OCI-LY1 (cell line): ENCODE measurements around the gene RMI2.

Source experiments
- H2AFZ ChIP-seq: fragments of 200-600 bp; sonication (generic), shearing (Covaris generic); 2 replicates; pipeline ENCODE4 v1.6.0; 2014; ENCODE audit warnings: antibody characterized with exemption, mild to moderate bottlenecking, low read length
- H3F3A ChIP-seq: fragments of 200-600 bp; sonication (generic), shearing (Covaris generic); 2 replicates; pipeline ENCODE4 v1.6.0; 2014; ENCODE audit warnings: mild to moderate bottlenecking, antibody characterized with exemption, low read length, moderate library complexity; ENCODE audit not compliant: insufficient read depth
- H3K27ac ChIP-seq: fragments of 200-600 bp; sonication (generic); 2 replicates; pipeline ENCODE4 v1.5.1; 2014; ENCODE audit warnings: low read length, mixed run types, mild to moderate bottlenecking, low read depth; ENCODE audit not compliant: poor library complexity, severe bottlenecking
- H3K27me3 ChIP-seq: fragments of 200-600 bp; sonication (generic); 2 replicates; pipeline ENCODE4 v1.6.0; 2014; ENCODE audit warnings: antibody characterized with exemption, mild to moderate bottlenecking, low read length, moderate library complexity; ENCODE audit not compliant: insufficient read depth
- H3K36me3 ChIP-seq: fragments of 200-600 bp; sonication (generic); 2 replicates; pipeline ENCODE4 v1.6.1; 2014; ENCODE audit warnings: mild to moderate bottlenecking, antibody characterized with exemption, low read length, moderate library complexity, mixed read lengths; ENCODE audit not compliant: insufficient read depth
- H3K4me1 ChIP-seq: fragments of 200-600 bp; sonication (generic); 2 replicates; pipeline ENCODE4 v1.5.1; 2014; ENCODE audit warnings: mild to moderate bottlenecking, low read length, moderate library complexity; ENCODE audit not compliant: insufficient read depth, severe bottlenecking
- H3K4me2 ChIP-seq: fragments of 200-600 bp; sonication (generic), shearing (Covaris generic); 2 replicates; pipeline ENCODE4 v1.6.1; 2014; ENCODE audit warnings: low read length
- H3K4me3 ChIP-seq: fragments of 200-600 bp; sonication (generic); 2 replicates; pipeline ENCODE4 v1.5.1; 2014; ENCODE audit warnings: low read length, low read depth, mild to moderate bottlenecking, mixed read lengths; ENCODE audit not compliant: poor library complexity, severe bottlenecking
- H3K79me2 ChIP-seq: fragments of 200-600 bp; shearing (Covaris generic); 2 replicates; pipeline ENCODE4 v1.6.1; 2016; ENCODE audit warnings: mixed run types, low read length, mixed read lengths; ENCODE audit not compliant: insufficient read depth
- H3K9ac ChIP-seq: fragments of 200-600 bp; sonication (generic), shearing (Covaris generic); 2 replicates; pipeline ENCODE4 v1.6.1; 2014; ENCODE audit warnings: mild to moderate bottlenecking, low read length, mixed read lengths
- H3K9me2 ChIP-seq: fragments of 200-600 bp; sonication (generic), shearing (Covaris generic); 2 replicates; pipeline ENCODE4 v1.6.1; 2014; ENCODE audit warnings: low read depth, mild to moderate bottlenecking, low read length, mixed read lengths
- H3K9me3 ChIP-seq: fragments of 200-600 bp; shearing (Covaris generic); 2 replicates; pipeline ENCODE4 v1.6.1; 2014; ENCODE audit warnings: low read length, mixed read lengths
- H4K20me1 ChIP-seq: fragments of 200-600 bp; sonication (generic), shearing (Covaris generic); 2 replicates; pipeline ENCODE4 v1.6.0; 2016; ENCODE audit warnings: mild to moderate bottlenecking, low read length; ENCODE audit not compliant: insufficient read depth
- CTCF ChIP-seq: fragments of 200-600 bp; sonication (generic), shearing (Covaris generic); IDR thresholded peaks from 2 replicates; pipeline ENCODE4 v1.5.1; 2017; ENCODE audit warnings: mild to moderate bottlenecking, antibody characterized with exemption, low read length, moderate library complexity, mixed read lengths
- EZH2 ChIP-seq: fragments of 200-600 bp; sonication (generic), shearing (Covaris generic); IDR thresholded peaks from 2 replicates; pipeline ENCODE4 v1.8.0; 2017; ENCODE audit warnings: borderline replicate concordance, mixed run types, mild to moderate bottlenecking, antibody characterized with exemption, low read length, moderate library complexity, mixed read lengths

The RMI2 gene

GRCh38 chr16:11306997-11307638 is 38.1 kb upstream of the RMI2 start:
- Histone ChIP-seq H3K9me3 (peaks cover 12% of the 10 kb centered on the region; the same call in 1 of the 2 replicates), H3F3A (no peaks in the 10 kb centered on the region), H2AFZ (no peak overlapping the region), H4K20me1 (no peaks in the 10 kb centered on the region), H3K9ac (no peak overlapping the region), H3K4me1 (peaks cover 53% of the 10 kb centered on the region), H3K79me2 (no peaks in the 10 kb centered on the region), H3K36me3 (no peaks in the 10 kb centered on the region), H3K27me3 (no peaks in the 10 kb centered on the region), H3K27ac (no peak overlapping the region), H3K4me3 (no peak overlapping the region), H3K9me2 (no peaks in the 10 kb centered on the region), H3K4me2 (no peak overlapping the region)
- TF ChIP-seq CTCF (no peak), EZH2 (no peak)

- H3K9me3 ChIP-seq: peaks cover 12% of the 10 kb centered on the region; the same call in 1 of the 2 replicates
- H3K36me3 ChIP-seq: no peaks in the 10 kb centered on the region
- no peaks in the 10 kb centered on the region for H3K27me3 ChIP-seq
- no peak overlapping the region for H3K4me2 ChIP-seq
- H3K9me2 ChIP-seq: no peaks in the 10 kb centered on the region
- no peak overlapping the region for H3K4me3 ChIP-seq
- TF ChIP-seq EZH2 (no peak), CTCF (no peak)
- H3F3A ChIP-seq: no peaks in the 10 kb centered on the region
- no peak overlapping the region for H2AFZ ChIP-seq
- peak overlapping the region; percentile 94 for H3K27ac ChIP-seq
- H3K79me2 ChIP-seq: no peaks in the 10 kb centered on the region
- H3K4me1 ChIP-seq: peaks cover 60% of the 10 kb centered on the region
- no peak overlapping the region for H3K9ac ChIP-seq
- H4K20me1 ChIP-seq: no peaks in the 10 kb centered on the region
Measured at GRCh38 chr16:11307639-11308492, 37.4 kb upstream of the RMI2 start.

- H2AFZ ChIP-seq: no peak overlapping the region
- H3K4me1 ChIP-seq: peaks cover 60% of the 10 kb centered on the region
- H3F3A ChIP-seq: no peaks in the 10 kb centered on the region
- H3K79me2 ChIP-seq: no peaks in the 10 kb centered on the region
- no peaks in the 10 kb centered on the region for H4K20me1 ChIP-seq
- no peak overlapping the region for H3K4me2 ChIP-seq
- TF ChIP-seq CTCF (no peak), EZH2 (no peak)
- H3K9ac ChIP-seq: no peak overlapping the region
- no peaks in the 10 kb centered on the region for H3K9me2 ChIP-seq
- H3K36me3 ChIP-seq: no peaks in the 10 kb centered on the region
- peaks cover 12% of the 10 kb centered on the region; the same call in 1 of the 2 replicates for H3K9me3 ChIP-seq
- no peak overlapping the region for H3K4me3 ChIP-seq
- H3K27ac ChIP-seq: peak overlapping the region; percentile 94
- H3K27me3 ChIP-seq: no peaks in the 10 kb centered on the region
Measured at GRCh38 chr16:11308493-11309283, 36.6 kb upstream of the RMI2 start.
